ENCODE data around the gene RTL5.

Gene RTL5

GRCh38 chrX:72129661-72130060 is 2.1 kb downstream of the RTL5 start:
- DNase-seq (ENCODE audit: low spot score): no peak

DNA sequence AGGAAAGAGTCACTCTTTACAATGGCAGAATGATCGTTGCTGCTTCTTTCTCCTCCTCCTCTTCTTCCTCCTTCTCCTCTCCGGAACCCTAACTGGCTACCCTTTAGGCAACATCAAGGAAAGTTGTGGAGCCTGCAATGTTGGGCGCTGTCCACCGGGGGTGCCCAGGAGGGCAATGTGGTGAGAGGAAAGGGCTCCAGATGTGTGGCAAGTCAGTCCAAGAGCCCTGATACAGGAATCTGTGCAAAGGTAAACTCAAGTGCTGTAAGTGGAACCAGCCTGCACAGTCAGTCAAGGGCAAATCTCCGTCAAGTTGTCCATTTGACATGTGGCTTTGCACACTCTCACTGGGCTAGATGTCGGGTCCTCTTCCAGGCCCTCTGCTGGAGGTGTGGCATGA is 2.8 kb downstream of the RTL5 start:
- DNase-seq (ENCODE audit: low spot score): no peak

GRCh38 chrX:72128183-72128834 is 3.4 kb downstream of the RTL5 start:
- no peak for DNase-seq (ENCODE audit: low spot score)

GRCh38 chrX:72127332-72127731 is 4.4 kb downstream of the RTL5 start:
- no peak for DNase-seq (ENCODE audit: low spot score)

DNA sequence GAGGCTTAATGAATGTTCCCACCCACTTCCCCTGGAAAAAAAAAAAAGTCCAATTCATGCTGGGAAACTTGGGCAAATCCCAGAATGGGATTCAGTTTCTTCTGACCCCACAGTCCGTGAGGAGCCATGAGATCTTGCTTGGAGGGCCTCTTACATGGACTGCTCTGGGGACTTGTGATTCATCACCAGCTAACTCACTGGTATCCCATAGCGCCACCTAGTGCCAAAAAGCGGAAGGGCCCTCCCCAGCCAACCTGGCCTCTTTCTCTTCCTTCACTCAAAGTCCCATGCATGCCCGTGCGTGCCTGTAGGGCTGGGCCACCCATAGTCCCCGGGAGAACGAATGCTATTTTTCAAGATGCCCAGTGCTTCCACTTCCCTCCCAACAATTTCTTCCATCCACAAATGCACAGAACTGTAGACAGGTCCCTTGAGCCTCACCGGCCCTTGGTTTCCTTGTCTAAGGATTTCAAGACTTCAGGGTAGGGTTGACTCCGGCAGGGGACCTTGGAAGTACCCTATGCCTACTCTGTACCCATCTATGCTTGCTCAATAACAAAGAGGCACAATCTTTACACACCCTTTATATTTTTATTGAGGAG is 5.1 kb downstream of the RTL5 start:
- peak; percentile 72 for DNase-seq (ENCODE audit: low spot score)

DNA sequence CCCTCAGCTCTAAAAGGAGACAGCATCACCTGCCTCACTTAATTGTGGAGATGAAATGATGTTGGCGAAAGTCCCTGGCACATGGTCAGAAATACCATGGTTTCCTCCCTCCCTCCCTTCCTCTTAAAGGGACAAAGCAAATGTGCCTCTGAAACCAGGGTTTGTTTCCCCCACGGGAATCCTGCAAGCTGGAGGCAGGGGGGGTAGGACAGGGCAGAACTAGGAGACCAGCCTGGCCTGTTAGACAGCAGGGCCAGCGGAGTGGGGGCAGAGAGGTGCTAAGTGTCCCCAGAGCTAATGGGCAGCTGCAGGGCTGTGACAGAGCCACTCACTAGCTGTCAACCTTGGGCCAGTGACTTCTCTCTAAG is 5.7 kb downstream of the RTL5 start:
- no peak for DNase-seq (ENCODE audit: low spot score)

DNA sequence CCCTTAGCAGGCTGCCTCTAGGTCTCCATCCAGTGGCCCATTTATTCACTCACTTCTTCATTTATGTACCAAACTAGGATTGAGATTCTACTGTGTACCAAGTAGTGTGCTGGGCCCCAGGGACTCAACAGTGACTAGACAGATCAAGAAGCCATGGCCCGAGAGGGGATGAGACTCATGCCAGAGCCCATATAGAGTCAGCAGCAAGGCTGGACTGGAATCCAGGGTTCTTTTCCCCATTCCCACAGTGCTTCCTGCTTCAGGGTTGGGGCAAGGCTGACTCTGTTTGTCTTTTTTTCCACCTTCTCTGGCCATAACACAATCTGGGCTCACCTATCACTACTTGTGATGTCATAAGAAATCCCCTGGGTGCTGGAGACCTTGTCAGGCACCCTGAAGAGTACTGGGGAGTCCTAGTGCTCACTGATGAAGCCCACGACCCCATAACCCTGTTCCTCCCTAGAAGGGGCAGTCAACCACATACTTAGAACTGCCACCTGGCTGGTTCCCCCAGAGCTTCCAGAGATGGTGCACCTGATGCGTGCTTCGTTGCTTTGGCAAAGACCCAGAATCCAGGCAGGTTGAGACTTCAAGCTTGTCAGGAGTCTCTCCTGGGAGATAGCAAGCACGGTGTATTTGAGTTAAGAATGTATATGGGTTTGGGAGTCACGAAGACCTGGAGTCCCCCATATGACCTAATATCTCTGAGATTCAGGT is 6.2 kb downstream of the RTL5 start:
- no peak for DNase-seq (ENCODE audit: low spot score)

DNA sequence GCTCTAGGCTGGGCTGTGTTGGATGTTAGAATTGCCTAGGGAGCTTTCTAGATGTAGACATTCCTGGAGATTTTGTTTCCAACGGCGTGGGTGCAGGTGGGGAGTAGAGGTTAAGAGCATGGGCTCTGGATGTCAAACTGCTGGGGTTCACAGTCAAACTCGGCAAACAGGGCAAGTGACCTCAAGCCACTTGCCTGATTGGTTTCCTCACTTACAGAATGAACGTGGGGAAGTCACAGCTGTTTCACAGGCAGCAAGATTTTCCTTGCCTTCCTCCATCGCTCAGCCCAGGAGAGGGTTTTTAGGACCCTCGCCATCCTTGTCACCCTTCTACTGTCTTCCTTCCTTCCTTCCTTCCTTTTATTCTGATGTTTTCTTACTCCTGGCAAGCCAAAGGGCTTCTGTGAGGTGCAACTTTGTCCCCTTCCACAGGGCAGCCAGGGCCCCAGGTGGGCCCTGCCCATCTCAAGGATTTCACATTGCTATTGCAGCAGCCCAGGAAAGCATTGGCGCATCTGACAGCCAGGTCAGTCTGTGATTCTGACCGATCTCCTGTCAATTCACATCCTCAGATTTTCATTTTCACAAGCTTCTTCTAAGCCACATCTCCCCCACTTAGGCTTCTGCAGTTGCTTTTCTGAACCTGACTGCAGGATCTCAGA is 7.0 kb downstream of the RTL5 start:
- DNase-seq (ENCODE audit: low spot score): no peak

DNA sequence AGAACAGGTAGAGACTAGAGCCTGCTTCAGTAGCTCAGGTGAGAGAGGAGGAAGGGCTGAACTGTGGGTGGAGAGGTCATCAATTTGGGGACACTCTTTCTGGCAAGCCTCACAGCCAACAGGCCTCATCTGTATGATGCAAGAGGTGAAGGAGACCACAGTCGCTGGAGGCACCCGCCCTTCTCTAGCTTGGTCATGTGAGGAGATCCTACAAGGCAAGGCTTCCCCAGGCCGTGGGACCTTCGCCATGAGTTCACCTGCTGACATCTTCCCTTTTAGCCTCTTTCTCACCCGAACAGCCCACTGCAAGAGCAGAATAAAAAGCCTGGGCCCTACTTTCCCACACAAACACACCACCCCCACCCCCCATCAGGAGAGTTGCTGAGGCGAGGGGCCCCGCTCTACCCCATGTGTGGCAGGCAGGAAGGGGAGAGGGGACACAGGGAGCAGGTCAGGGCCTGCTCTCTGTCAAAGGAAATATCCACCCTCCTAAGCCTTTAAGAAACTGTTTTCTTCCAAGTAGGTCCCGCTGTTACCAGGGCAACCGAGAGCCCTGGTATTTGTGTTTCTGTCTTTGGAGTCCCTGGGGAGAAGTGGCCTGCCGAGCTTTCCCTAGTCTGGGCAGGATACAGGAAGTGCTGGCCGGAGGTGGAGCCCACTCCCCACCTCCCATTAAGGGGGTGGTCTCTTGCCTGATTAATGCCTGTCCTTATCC is 8.1 kb downstream of the RTL5 start:
- DNase-seq (ENCODE audit: low spot score): no peak

- DNase-seq (ENCODE audit: low spot score): no peak
Observed at GRCh38 chrX:72122621-72123337, 8.9 kb downstream of the RTL5 start.

GRCh38 chrX:72121383-72121782 is 10.3 kb downstream of the RTL5 start:
- DNase-seq (ENCODE audit: low spot score): peak; percentile 38

GRCh38 chrX:72120837-72121236 is 10.9 kb downstream of the RTL5 start:
- no peak for DNase-seq (ENCODE audit: low spot score)

DNA sequence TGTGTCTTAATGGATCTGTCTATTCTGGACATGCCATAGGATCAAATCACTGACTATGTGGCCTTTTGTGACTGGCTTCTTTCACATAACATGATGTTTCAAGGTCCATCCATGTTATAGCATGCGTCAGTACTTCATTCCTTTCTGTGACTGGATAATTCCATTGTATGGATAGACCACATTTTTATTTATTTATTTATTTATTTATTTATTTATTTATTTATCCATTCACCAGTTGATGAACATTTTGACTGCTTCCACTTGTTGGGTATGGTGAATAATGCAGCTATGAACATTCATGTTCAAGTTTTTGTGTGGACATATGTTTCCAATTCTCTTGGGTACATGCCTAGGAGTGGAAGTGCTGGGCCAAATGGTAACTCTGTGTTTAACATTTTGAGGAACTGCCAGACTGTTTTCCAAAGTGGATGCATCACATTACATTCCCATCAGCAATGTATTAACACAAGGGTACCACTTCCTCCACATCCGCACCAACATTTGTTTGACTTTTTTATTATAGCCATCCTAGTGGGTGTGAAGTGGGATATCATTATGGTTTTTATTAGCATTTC is 14.0 kb downstream of the RTL5 start:
- DNase-seq (ENCODE audit: low spot score): no peak

DNA sequence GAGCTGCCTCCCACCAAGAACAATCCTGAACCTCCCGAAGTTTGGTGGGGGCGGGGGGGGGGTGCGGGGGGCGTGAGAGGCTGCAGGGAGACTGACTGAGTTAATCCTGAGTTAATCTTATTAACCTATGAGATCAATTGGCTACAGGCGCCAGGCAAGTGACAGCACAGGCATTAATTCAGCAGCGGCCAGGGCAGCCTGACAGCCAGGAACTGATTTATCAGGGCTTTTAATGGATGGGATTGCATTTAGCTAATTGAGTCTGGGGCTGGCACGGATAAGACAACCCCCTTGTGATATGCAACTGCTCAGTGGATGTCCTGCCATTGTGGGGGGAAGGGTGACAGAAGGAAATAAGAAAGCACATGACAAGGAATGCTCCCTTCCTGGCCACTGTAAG is 16.3 kb downstream of the RTL5 start:
- no peak for DNase-seq (ENCODE audit: low spot score)

- no peak for DNase-seq (ENCODE audit: low spot score)
Observed at GRCh38 chrX:72114807-72115206, 16.9 kb downstream of the RTL5 start.

DNA sequence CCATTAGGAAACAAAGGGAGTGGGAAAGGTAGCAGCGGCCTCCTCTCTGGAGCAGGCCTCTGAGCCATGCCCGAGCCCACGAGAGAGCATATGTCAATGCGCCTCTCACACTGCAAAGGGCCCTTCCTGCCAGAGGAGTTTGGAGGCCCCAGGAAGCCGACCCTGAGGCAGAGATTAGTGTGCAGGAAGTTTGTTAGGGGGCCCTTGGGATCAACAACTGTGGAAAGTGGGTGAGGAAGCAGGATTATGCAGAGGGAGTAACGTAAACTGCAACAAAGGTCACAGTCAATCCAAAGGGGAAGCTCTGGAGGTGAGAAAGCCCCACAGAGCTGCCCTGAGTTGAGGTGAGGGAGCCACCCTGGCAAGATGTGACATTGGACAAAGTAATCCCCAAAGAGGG is 17.4 kb downstream of the RTL5 start:
- no peak for DNase-seq (ENCODE audit: low spot score)

DNA sequence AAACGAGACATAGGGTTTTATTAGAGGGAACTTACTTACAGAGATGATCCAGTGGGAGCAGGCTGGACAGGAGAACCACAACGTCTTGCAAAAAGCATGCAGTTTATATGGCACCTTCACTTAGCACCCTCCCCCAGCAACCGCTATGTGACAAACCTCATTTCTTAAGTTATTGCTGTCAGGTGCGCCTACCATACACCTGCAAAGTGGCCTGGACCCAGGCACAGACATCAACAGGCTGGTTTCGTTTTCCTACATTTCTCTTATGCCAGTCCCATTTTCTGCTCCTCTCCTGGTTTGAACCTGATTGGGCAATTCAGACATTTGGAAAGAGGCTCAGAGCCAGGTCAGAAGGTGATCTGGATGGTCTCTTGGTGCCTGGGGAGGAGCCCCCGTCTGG is 18.3 kb downstream of the RTL5 start:
- no peak for DNase-seq (ENCODE audit: low spot score)

DNA sequence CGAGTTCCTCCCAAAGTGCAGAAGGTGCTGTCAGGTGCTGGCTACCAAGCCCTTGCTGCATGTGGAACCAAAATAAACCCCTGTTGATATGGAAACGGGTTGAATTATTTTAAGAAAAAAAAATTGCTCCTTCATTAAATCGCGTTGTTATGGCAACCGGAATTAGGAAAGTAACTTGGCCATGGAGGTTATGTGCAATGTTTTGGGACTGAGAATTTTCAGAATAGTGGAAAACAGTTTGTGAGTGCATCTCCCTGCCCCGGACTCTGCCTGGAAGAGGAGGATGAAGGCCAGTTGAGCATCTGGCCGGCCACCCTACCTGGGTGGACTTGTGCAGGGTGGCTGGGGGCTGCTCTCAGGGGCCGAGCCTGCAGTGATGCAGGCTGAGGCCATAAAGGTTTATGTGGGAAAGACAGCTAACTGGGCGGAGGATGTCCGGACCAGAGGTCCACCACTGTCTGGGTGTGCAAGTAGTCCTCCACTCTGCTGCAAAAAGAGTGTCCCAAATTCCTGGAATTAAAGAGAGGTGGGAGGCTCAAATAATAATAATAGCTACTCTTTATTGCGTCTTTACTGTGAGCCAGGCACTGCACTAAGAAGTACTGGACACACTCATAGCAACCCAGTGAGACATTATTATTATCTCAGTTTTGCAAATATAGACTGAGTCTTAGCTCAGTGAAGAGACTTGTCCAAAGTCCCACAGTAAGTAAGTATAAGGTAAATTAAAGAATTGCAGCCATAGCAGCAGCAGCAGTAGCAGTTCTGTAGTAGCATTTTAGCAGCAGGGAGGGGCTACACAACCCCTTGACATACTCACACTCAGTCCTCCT is 20.6 kb downstream of the RTL5 start:
- DNase-seq (ENCODE audit: low spot score): no peak

- DNase-seq (ENCODE audit: low spot score): no peak
Observed at GRCh38 chrX:72110051-72110875, 21.5 kb downstream of the RTL5 start.

DNA sequence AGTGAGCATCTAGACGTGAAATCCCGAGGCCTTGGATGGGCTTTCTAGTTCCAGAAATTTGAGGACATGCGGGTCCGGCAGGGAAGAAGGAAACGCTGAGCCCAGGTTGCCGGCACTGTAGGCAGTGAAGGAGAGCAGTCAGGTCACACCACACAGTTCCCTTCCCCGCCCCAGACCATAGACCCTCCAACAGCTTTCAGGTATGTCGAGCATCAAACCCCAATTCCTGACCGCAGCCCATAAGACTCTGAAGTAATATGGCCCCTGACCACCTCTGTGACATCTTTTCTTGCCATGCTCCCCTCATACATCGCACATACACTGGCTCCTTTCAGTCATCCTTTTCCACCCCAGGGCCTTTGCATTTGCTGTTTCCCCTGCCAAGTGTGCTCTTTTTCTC is 23.0 kb downstream of the RTL5 start:
- DNase-seq (ENCODE audit: low spot score): no peak
